Measurements from ENCODE around the gene ARHGEF2. TPM values are rescaled to one million over a fixed set of nuclear protein-coding genes. Genes with fewer than 3 reads are reported as not detected.

The ARHGEF2 gene
- 55.7 TPM for total RNA-seq
- long read RNA-seq, partial matches to known transcripts = 6 of 16 reads
- long read RNA-seq, other reads (novel, unspliced or antisense) = 10 of 16 reads

DNA sequence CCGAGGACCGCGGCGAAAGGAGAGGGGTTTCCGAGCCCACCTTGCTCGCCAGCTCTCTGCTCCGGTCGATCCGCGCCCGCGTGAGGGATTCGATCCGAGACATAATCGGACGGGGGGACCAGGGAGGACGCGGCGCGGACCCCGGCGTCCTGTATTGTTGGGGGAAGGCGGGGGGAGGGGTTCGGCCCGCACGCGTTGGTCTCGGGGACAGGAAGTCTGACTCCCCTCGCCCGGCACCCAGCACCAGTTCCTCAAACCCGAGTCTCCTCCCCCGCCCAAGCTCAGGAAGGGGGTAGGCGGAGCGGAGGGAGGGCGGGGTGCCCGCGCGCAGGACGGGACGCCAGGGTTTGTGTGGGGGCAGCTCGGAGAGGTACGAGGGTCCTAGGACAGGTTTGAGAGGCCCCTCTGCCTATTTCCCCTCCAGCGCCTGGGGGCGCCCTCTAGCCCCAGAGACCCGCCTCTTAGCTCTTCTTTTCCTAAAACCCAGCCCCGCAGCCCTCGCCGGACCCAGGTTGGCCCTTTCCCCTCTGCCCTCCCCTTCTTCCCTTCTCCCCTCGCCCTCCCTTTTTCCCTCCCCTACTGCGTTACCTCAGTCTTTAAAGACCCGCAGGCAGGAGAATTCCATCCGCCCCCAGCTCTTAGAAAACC lies at the start of gene ARHGEF2:
TSS of gene ARHGEF2 (minus strand) at position 223 of the 648 bp plus-strand sequence. CDS start at position 103, 120 bp downstream.
- intact Hi-C loops (cut with DNase I) = loop anchor here (10.0 kb wide), 1 partner anchor 516 kb away; no protein-coding TSS in a partner anchor
- DNase-seq (peak; percentile 92), ATAC-seq (ENCODE audit: poor library complexity) (peak; percentile 76)

GRCh38 chr1:156026588-156026987 lies 48.2 kb upstream of the ARHGEF2 start:
- no peak for DNase-seq
- no peak for ATAC-seq (ENCODE audit: poor library complexity)
- intact Hi-C loops (cut with DNase I) = no loop called here

DNA sequence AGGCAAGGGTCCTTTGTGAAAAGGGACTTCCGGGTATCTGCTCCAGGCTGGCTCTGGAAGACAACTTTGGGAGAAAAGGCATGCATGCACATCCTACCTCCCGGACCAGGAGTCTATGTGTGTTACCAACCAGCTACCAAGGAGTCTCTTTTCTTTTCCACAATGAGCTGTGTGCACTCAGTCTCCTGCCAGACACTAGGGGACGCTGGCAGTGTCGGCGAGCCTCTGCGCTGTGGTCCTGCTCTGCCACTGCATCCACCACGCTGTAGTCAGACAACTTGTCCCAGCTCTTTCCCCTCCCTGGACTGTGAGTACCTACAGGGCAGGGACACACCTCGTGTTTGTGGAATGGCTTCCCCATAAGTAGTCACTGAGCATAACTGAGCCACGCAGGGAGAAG lies 47.5 kb upstream of the ARHGEF2 start:
- intact Hi-C loops (cut with DNase I) = no loop called here
- ATAC-seq (ENCODE audit: poor library complexity) = peak; percentile 59
- DNase-seq = no peak

DNA sequence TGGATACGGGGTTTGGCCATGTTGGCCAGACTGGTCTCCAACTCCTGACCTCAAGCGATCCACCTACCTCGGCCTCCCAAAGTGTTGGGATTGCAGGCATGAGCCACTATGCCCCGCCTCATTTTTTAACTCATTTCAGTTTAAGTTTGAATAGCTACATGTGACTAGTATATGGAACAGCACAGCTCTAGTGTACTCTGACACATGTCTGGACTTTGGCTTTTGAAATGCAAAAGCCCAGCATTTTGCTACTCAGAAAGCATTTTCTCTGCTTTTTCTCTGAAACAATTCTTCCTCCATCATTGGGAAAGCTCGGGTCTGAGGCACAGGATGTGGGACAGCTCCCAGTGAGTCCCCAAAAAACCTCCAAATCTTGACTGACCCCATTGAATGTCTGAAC lies 46.5 kb upstream of the ARHGEF2 start:
- DNase-seq (no peak), ATAC-seq (ENCODE audit: poor library complexity) (no peak)
- intact Hi-C loops (cut with DNase I) = no loop called here

DNA sequence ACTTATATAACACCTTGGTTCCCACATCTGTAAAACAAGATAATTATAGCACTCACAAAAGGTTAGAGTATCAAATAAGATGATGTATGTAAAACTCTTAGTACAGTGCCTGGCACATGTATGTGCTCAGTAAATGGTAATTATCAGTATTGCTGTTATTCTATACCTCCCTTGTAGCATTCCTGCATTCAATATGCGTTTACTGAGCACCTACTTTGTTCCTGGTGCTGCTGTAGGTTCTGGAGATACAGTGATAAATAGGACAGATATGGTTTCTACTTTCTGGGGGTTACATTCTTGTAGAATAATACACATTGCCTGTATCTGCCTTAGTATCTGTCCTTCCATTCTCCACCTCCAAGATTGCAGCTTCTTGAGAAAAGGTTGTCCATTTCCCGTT lies 43.6 kb upstream of the ARHGEF2 start:
- intact Hi-C loops (cut with DNase I) = no loop called here
- DNase-seq (no peak), ATAC-seq (ENCODE audit: poor library complexity) (no peak)

GRCh38 chr1:156021093-156021428 lies 42.7 kb upstream of the ARHGEF2 start:
- intact Hi-C loops (cut with DNase I) = no loop called here
- DNase-seq (no peak), ATAC-seq (ENCODE audit: poor library complexity) (no peak)

- intact Hi-C loops (cut with DNase I) = no loop called here
- ATAC-seq (ENCODE audit: poor library complexity) = peak; percentile 99
- DNase-seq = peak; percentile 87
Measured at GRCh38 chr1:156020293-156021092, 42.1 kb upstream of the ARHGEF2 start, which contains the start of gene SSR2. SSR2 (minus strand) TSS chr1:156020951; CDS start chr1:156020167, 784 bp downstream.

DNA sequence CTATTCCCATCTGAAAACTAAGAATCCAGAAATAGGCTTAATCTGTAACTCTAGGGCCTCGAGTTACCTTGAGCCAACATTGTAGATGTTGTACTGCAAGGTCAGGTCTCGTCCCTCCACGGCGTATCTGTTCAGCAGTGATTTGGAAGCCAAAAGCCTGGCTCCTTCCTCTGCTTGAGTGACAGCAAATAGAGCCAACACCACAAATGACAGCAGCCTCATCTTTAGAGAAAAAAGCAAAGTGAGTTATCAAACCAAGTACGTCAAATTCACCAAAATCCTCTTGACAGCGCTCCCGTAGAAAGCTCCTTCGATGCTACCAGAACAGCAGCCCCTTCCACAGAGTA lies 41.6 kb upstream of the ARHGEF2 start:
- ATAC-seq (ENCODE audit: poor library complexity) = no peak
- DNase-seq = no peak
- intact Hi-C loops (cut with DNase I) = no loop called here

- intact Hi-C loops (cut with DNase I) = no loop called here
- DNase-seq = no peak
- ATAC-seq (ENCODE audit: poor library complexity) = no peak
Measured at GRCh38 chr1:156014829-156015228, 36.5 kb upstream of the ARHGEF2 start.

DNA sequence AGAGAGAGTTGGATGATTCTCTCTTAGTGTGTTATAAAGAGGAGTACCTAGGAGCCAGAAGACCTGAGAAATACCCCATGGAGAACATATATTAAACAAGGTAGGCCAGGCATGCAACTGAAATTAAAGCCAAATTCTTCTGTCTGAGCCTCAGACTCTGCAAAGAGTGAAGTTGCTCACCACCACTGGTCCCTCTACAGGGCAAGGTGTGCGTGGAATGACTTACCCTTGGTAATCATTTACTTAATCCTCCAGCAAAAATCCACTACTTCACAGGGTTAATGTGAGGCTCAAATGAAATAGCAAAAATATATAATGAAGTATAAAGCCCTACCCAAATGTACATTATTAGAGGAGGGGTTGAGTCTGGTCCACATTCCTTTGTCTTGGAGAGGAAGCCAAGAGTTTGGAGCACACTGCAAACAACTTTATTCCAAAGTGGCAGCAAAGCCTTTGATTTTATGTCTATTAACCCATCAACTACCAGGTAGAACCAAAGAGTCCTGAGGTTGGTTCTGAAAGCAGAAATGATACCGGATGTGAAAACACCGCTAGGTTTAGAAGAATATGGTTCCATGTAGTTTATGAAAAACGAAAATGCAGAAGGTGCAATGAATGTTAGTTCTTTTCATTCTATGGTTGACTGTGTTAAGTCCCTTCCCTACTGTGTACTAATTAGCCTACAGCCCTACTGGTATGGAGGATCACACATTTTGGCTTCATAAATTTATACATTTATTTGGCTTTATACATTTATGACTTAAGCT lies 33.9 kb upstream of the ARHGEF2 start:
- DNase-seq = no peak
- intact Hi-C loops (cut with DNase I) = no loop called here
- ATAC-seq (ENCODE audit: poor library complexity) = no peak

DNA sequence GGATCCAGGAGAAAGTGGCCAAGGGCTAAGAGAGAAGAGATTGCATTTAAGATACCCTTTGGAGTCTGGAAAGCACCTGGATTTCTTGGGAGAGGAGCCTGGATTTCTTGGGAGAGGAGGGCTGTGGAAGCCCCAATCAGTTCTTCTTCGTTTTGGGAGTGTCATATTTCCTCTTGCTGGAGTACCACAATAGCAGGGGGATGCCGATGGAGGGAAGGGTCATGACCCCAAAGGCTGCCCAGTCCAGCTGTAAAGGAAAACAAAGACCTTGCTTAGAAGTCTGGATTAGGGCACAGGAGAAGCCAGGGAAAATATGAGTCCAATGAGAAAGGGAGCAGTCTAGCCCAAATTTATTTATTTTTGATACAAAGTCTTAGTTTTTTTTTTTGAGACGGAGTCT lies 31.1 kb upstream of the ARHGEF2 start:
- DNase-seq (no peak), ATAC-seq (ENCODE audit: poor library complexity) (no peak)
- intact Hi-C loops (cut with DNase I) = no loop called here

DNA sequence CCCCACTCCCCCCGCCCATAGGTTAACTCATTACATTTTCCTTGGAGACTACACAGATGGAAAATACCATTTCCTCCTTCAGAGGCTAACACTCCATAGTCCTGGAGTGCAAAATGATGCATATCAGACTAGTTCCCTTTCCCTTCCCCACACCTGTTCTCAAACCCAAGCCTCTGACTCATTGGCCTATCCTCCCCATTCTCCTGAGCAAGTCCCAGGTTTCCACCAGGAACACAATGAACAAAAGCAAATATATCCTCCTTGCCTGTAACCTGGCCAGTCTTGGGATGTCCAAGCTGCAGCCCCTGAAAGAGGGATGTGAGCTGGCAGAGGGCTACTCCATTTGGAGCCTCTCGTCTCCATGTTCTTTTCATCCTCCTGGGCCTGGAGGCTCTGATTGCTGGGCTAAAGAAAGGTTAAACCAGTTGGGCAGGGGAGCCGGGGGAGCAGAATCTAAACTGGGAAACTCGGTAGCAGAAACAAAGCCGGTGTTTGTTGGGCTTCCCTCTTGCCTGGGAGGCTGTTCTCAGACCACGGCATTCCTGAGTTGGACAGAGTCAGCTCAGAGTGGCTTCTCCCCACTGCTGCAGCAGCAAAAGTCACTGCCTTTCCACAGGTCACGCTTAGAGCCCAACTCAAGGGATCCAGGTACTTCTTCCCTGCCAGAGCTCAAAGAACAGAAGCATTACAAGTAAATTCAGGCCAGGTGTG lies 28.5 kb upstream of the ARHGEF2 start:
- intact Hi-C loops (cut with DNase I) = no loop called here
- ATAC-seq (ENCODE audit: poor library complexity) = no peak
- no peak for DNase-seq

- DNase-seq (no peak), ATAC-seq (ENCODE audit: poor library complexity) (no peak)
- intact Hi-C loops (cut with DNase I) = no loop called here
Measured at GRCh38 chr1:156004843-156005584, 26.7 kb upstream of the ARHGEF2 start.

DNA sequence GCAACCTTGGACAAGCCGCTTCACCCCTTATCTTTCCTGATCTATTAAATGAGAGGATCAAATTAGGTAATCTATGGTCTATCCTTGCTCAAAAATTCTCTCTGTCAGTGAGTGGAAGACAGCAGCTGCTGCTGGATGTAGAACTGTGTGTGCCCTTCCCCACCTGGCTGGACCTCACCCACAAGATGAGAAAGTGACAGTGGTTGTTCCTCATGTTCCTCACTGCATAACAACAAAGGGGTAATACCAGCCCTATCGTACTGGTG lies 25.5 kb upstream of the ARHGEF2 start:
- intact Hi-C loops (cut with DNase I) = no loop called here
- no peak for ATAC-seq (ENCODE audit: poor library complexity)
- no peak for DNase-seq

GRCh38 chr1:156002188-156002911 lies 24.0 kb upstream of the ARHGEF2 start:
- DNase-seq (no peak), ATAC-seq (ENCODE audit: poor library complexity) (no peak)
- intact Hi-C loops (cut with DNase I) = no loop called here

DNA sequence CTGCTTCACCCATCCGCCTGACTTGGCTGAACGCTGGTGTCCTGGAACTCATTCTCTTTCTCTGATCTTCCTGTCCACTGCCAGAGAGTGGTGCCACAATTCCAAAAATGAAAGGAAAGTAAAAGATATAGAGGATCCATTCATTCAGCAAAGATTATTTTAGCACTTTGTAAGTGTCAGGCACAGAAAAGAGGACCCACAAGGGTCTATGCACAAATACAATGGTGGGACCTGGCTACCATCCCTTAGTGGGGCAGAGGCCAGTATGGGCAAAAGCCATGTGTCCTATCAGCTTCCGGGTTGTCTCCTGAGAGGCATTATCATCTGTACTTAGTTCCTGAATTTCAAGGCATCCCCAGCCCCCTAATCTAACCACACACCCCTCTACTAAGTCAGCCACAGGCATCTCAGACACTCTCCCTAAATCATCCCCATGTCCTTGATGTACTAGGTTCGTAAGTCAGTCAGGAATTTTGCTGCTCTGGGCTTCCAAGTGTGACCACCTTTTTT lies 23.4 kb upstream of the ARHGEF2 start:
- DNase-seq = no peak
- intact Hi-C loops (cut with DNase I) = no loop called here
- ATAC-seq (ENCODE audit: poor library complexity) = no peak

GRCh38 chr1:156001021-156001661 lies 22.8 kb upstream of the ARHGEF2 start:
- intact Hi-C loops (cut with DNase I) = no loop called here
- DNase-seq = no peak

More at GRCh38 chr1:156001021-156001661, 22.8 kb upstream of the ARHGEF2 start:
- ATAC-seq (ENCODE audit: poor library complexity) = no peak
